Measurements from ENCODE around the gene PROS1.
"Not testable (repeated sequence)": the region's sequence is repeated elsewhere in the genome, so short reads cannot be mapped to it uniquely, and the experiment has no call there.

Gene PROS1

GRCh38 chr3:93877427-93877826, 96.3 kb downstream of the PROS1 start:
- not testable (repeated sequence) for DNase-seq (ENCODE audit: low read depth)

GRCh38 chr3:93873412-93873811, 100.3 kb downstream of the PROS1 start:
- not testable (repeated sequence) for DNase-seq (ENCODE audit: low read depth)

GRCh38 chr3:93867425-93867824, 106.3 kb downstream of the PROS1 start:
- DNase-seq (ENCODE audit: low read depth) = no peak

- DNase-seq (ENCODE audit: low read depth) = no peak
Observed at GRCh38 chr3:93861017-93861416, 112.7 kb downstream of the PROS1 start.

- no peak for DNase-seq (ENCODE audit: low read depth)
Observed at GRCh38 chr3:93855401-93855800, 118.3 kb downstream of the PROS1 start.

- DNase-seq (ENCODE audit: low read depth) = not testable (repeated sequence)
Observed at GRCh38 chr3:93852228-93852627, 121.5 kb downstream of the PROS1 start.

GRCh38 chr3:93843981-93844380, 129.7 kb downstream of the PROS1 start:
- no peak for DNase-seq (ENCODE audit: low read depth)

GRCh38 chr3:93839193-93839592, 134.5 kb downstream of the PROS1 start:
- DNase-seq (ENCODE audit: low read depth) = not testable (repeated sequence)
